Mesendoderm (in vitro differentiated cells): ENCODE measurements around the gene MBLAC2.

Experiments used
- DNase-seq: peaks from one replicate; pipeline ENCODE4 v3.0.0; 2013
- H2AK5ac ChIP-seq: 2 replicates; pipeline ENCODE4 v1.6.1; 2013; ENCODE audit warnings: low read length, inconsistent platforms
- H2BK120ac ChIP-seq: 2 replicates; pipeline ENCODE4 v1.6.1; 2013; ENCODE audit warnings: low read depth, mild to moderate bottlenecking, low read length, moderate library complexity, mixed read lengths
- H2BK15ac ChIP-seq: replicated peaks from 2 replicates; pipeline ENCODE4 v1.6.1; 2013; ENCODE audit warnings: low read depth, mild to moderate bottlenecking, moderate library complexity
- H2BK5ac ChIP-seq: 2 replicates; pipeline ENCODE4 v1.6.1; 2013; ENCODE audit warnings: low read length, inconsistent platforms
- H3K18ac ChIP-seq: 2 replicates; pipeline ENCODE4 v1.6.1; 2013; ENCODE audit warnings: mild to moderate bottlenecking, low read length, mixed read lengths
- H3K23ac ChIP-seq: one replicate; pipeline ENCODE4 v1.6.1; 2013; ENCODE audit warnings: low read length
- H3K27ac ChIP-seq: 2 replicates; pipeline ENCODE4 v1.5.1; 2013; ENCODE audit warnings: low read depth, mild to moderate bottlenecking, inconsistent platforms, low read length, moderate library complexity
- H3K27me3 ChIP-seq: 2 replicates; pipeline ENCODE4 v1.6.1; 2013; ENCODE audit warnings: low read length, control low read depth, mild to moderate bottlenecking, inconsistent platforms; ENCODE audit not compliant: insufficient read depth, poor library complexity
- H3K36me3 ChIP-seq: 2 replicates; pipeline ENCODE4 v1.6.1; 2013; ENCODE audit warnings: low read length, inconsistent platforms; ENCODE audit not compliant: control insufficient read depth, insufficient read depth
- H3K4ac ChIP-seq: one replicate; pipeline ENCODE4 v1.6.1; 2013; ENCODE audit warnings: low read depth, mild to moderate bottlenecking, low read length, moderate library complexity
- H3K4me1 ChIP-seq: 2 replicates; pipeline ENCODE4 v1.6.1; 2013; ENCODE audit warnings: low read depth, low read length, inconsistent platforms; ENCODE audit not compliant: control insufficient read depth
- H3K4me2 ChIP-seq: 2 replicates; pipeline ENCODE4 v1.6.1; 2013; ENCODE audit warnings: low read length
- H3K4me3 ChIP-seq: 2 replicates; pipeline ENCODE4 v1.5.1; 2013; ENCODE audit warnings: mild to moderate bottlenecking, low read length
- H3K56ac ChIP-seq: one replicate; pipeline ENCODE4 v1.6.1; 2013; ENCODE audit warnings: low read length
- H3K79me1 ChIP-seq: 2 replicates; pipeline ENCODE4 v1.6.1; 2013; ENCODE audit warnings: low read length, inconsistent platforms
- H3K79me2 ChIP-seq: 2 replicates; pipeline ENCODE4 v1.6.1; 2013; ENCODE audit warnings: mild to moderate bottlenecking, low read length; ENCODE audit not compliant: control insufficient read depth, insufficient read depth
- H3K9ac ChIP-seq: 2 replicates; pipeline ENCODE4 v1.6.1; 2013; ENCODE audit warnings: low read length, inconsistent platforms
- H4K5ac ChIP-seq: one replicate; pipeline ENCODE4 v1.6.1; 2013; ENCODE audit warnings: low read length
- H4K8ac ChIP-seq: one replicate; pipeline ENCODE4 v1.6.1; 2013; ENCODE audit warnings: low read depth, mild to moderate bottlenecking, control low read depth, low read length, moderate library complexity
- WGBS: extraction: QIAGEN DNeasy Blood & Tissue Kit; methylation state at CpG from one replicate; pipeline ENCODE4 v1.1.7; 2013; ENCODE audit warnings: low lambda C conversion rate, missing lambda C conversion rate; ENCODE audit not compliant: insufficient coverage; ENCODE audit errors: extremely low coverage; 5-methylcytosine and 5-hydroxymethylcytosine counted together

The MBLAC2 gene

GRCh38 chr5:90424245-90424644, 50.3 kb downstream of the MBLAC2 start:
- no peaks in the 10 kb centered on the region for H3K36me3 ChIP-seq
- H3K4me1 ChIP-seq, result no peaks in the 10 kb centered on the region
- WGBS, result no CpG with 5 or more reads among the region's 1 CpG
- no peak overlapping the region for H3K4me2 ChIP-seq
- H3K79me1 ChIP-seq, result no peaks in the 10 kb centered on the region
- no peaks in the 10 kb centered on the region for H3K79me2 ChIP-seq
- no peak overlapping the region for H2BK5ac ChIP-seq
- H2AK5ac ChIP-seq, result no peak overlapping the region
- H3K4me3 ChIP-seq, result no peak overlapping the region
- H4K8ac ChIP-seq, result no peak overlapping the region
- H2BK120ac ChIP-seq, result no peak overlapping the region
- no peak overlapping the region for H4K5ac ChIP-seq
- H3K4ac ChIP-seq, result no peak overlapping the region
- no peak overlapping the region for H3K56ac ChIP-seq
- H2BK15ac ChIP-seq, result no peak overlapping the region
- DNase-seq, result no peak
- H3K27me3 ChIP-seq, result no peaks in the 10 kb centered on the region
- H3K23ac ChIP-seq, result no peak overlapping the region
- no peak overlapping the region for H3K18ac ChIP-seq
- H3K9ac ChIP-seq, result no peak overlapping the region
- no peak overlapping the region for H3K27ac ChIP-seq

GRCh38 chr5:90421136-90421535, 53.4 kb downstream of the MBLAC2 start:
- H3K4me3 ChIP-seq, result no peak overlapping the region
- H3K27ac ChIP-seq, result no peak overlapping the region
- H3K9ac ChIP-seq, result no peak overlapping the region
- no peak overlapping the region for H3K4ac ChIP-seq
- H3K79me2 ChIP-seq, result no peaks in the 10 kb centered on the region
- no peak overlapping the region for H3K18ac ChIP-seq
- no peak overlapping the region for H3K4me2 ChIP-seq
- H3K4me1 ChIP-seq, result no peaks in the 10 kb centered on the region
- peak; percentile 81 for DNase-seq
- no peaks in the 10 kb centered on the region for H3K36me3 ChIP-seq
- no peak overlapping the region for H2BK120ac ChIP-seq
- no peaks in the 10 kb centered on the region for H3K79me1 ChIP-seq
- H3K23ac ChIP-seq, result no peak overlapping the region
- no peak overlapping the region for H3K56ac ChIP-seq
- no CpG with 5 or more reads among the region's 4 CpGs for WGBS
- H2BK15ac ChIP-seq, result no peak overlapping the region
- H3K27me3 ChIP-seq, result no peaks in the 10 kb centered on the region
- no peak overlapping the region for H2BK5ac ChIP-seq
- no peak overlapping the region for H4K5ac ChIP-seq
- H2AK5ac ChIP-seq, result no peak overlapping the region
- H4K8ac ChIP-seq, result no peak overlapping the region

- Histone ChIP-seq H4K8ac (no peak overlapping the region), H2BK15ac (no peak overlapping the region), H2BK5ac (no peak overlapping the region), H2BK120ac (no peak overlapping the region), H3K18ac (no peak overlapping the region), H3K9ac (no peak overlapping the region), H3K4me3 (no peak overlapping the region), H3K27me3 (no peaks in the 10 kb centered on the region), H3K56ac (no peak overlapping the region), H3K27ac (no peak overlapping the region), H3K4me1 (no peaks in the 10 kb centered on the region), H3K4me2 (no peak overlapping the region), H3K4ac (no peak overlapping the region), H2AK5ac (no peak overlapping the region), H3K79me2 (no peaks in the 10 kb centered on the region), H4K5ac (no peak overlapping the region), H3K36me3 (no peaks in the 10 kb centered on the region), H3K23ac (no peak overlapping the region), H3K79me1 (no peaks in the 10 kb centered on the region)
- no CpG with 5 or more reads among the region's 1 CpG for WGBS
- no peak for DNase-seq
These were observed 56.4 kb downstream of the MBLAC2 start for GRCh38 chr5:90418214-90418613.

DNA sequence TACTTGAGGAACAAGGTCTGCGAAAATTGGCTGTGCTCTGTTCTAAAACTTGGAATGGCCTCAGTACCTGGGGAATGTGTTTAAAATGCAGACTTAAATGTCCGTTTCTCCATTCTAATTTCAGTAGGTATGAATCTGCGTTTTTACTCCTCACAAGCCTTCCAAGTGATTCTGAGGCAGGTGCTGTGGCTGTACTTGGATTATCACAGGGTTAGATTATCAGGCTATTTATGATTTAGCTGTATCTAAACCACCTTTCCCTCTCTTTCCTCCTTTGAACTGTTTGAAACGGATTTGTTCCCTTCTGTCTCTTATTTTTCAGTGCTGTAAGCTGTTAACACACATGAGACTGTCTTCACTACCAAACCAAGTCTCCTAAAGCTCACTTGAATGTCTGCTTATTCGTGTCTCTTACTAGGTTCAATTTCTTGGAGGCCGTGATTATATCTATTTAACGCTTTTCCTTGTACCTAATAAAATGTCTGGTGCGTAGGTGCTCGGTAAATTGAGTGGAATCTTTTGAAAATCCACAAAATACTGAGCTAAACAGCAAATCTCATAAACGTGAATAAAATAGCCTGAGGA, 64.3 kb downstream of the MBLAC2 start:
- Histone ChIP-seq H4K5ac (no peak overlapping the region), H3K27ac (peak overlapping the region; percentile 82), H2BK120ac (no peak overlapping the region), H2BK15ac (no peak overlapping the region), H4K8ac (peak overlapping the region; percentile 30), H3K4me2 (peak overlapping the region; percentile 35), H2AK5ac (no peak overlapping the region), H3K4ac (peak overlapping the region; percentile 22), H3K4me1 (no peaks in the 10 kb centered on the region), H3K18ac (peak overlapping the region; percentile 61), H2BK5ac (peak overlapping the region; percentile 72), H3K36me3 (no peaks in the 10 kb centered on the region), H3K9ac (peak overlapping the region; percentile 96), H3K4me3 (peak overlapping the region; percentile 77), H3K79me2 (no peaks in the 10 kb centered on the region), H3K56ac (peak overlapping the region; percentile 98), H3K79me1 (no peaks in the 10 kb centered on the region), H3K23ac (no peak overlapping the region), H3K27me3 (no peaks in the 10 kb centered on the region)
- no peak for DNase-seq
- no CpG with 5 or more reads among the region's 10 CpGs for WGBS

- no peaks in the 10 kb centered on the region for H3K79me2 ChIP-seq
- peak within 1 kb of the TSS; percentile 97 for H3K18ac ChIP-seq
- no CpG with 5 or more reads among the region's 51 CpGs for WGBS
- no peak within 1 kb of the TSS for H2BK15ac ChIP-seq
- H3K4me2 ChIP-seq, result peak within 1 kb of the TSS; percentile 92
- no peak within 1 kb of the TSS for H3K23ac ChIP-seq
- H3K4me1 ChIP-seq, result no peaks in the 10 kb centered on the region
- peak within 1 kb of the TSS; percentile 64 for H4K5ac ChIP-seq
- peak within 1 kb of the TSS; percentile 95 for H3K27ac ChIP-seq
- no peaks in the 10 kb centered on the region for H3K79me1 ChIP-seq
- H3K9ac ChIP-seq, result peak within 1 kb of the TSS; percentile 100
- no peaks in the 10 kb centered on the region for H3K36me3 ChIP-seq
- H3K27me3 ChIP-seq, result no peaks in the 10 kb centered on the region
- H2BK5ac ChIP-seq, result peak within 1 kb of the TSS; percentile 81
- H3K4ac ChIP-seq, result peak within 1 kb of the TSS; percentile 95
- H2BK120ac ChIP-seq, result peak within 1 kb of the TSS; percentile 56
- H4K8ac ChIP-seq, result peak within 1 kb of the TSS; percentile 30
- no peak within 1 kb of the TSS for H2AK5ac ChIP-seq
- peak within 1 kb of the TSS; percentile 98 for H3K4me3 ChIP-seq
- DNase-seq, result peak; percentile 96
- H3K56ac ChIP-seq, result peak within 1 kb of the TSS; percentile 98
These were observed 65.0 kb downstream of the MBLAC2 start, which contains the start of gene CETN3 for GRCh38 chr5:90409318-90410177. Gene CETN3 (minus strand): TSS chr5:90409756. CDS start chr5:90409661, 95 bp downstream.
